Measurements from ENCODE around the gene GSX2.
"Not testable (repeated sequence)": the region's sequence is repeated elsewhere in the genome, so short reads cannot be mapped to it uniquely, and the experiment has no call there.

The GSX2 gene

DNA sequence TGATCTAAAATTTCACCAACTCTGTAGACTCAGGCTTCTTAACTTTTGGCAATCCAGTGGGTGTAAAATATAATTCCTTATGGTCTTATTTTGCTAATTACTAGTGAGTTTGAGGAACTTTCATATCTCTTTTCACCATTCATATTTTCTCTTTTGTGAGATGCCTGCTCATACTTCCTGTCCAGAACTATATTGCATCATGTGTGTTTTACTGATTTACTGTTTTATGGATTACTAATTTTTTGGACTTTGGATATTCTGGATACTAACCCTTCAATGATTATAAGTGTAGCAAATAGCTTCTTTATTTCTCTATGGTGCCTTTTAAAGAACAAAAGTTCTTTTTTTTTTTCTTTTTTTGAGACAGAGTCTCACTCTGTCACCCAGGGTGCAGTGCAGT, 20.6 kb downstream of the GSX2 start:
- intact Hi-C loops (cut with DNase I; ENCODE audit: low total_unique reads), result no loop called here
- H3K27me3 ChIP-seq, result peaks cover 0 to 2% of the 10 kb centered on the region in 2 donors
- H3K36me3 ChIP-seq, result no peaks in the 10 kb centered on the region
- no peak overlapping the region for H3K4me3 ChIP-seq
- TF ChIP-seq, protein P1, sequence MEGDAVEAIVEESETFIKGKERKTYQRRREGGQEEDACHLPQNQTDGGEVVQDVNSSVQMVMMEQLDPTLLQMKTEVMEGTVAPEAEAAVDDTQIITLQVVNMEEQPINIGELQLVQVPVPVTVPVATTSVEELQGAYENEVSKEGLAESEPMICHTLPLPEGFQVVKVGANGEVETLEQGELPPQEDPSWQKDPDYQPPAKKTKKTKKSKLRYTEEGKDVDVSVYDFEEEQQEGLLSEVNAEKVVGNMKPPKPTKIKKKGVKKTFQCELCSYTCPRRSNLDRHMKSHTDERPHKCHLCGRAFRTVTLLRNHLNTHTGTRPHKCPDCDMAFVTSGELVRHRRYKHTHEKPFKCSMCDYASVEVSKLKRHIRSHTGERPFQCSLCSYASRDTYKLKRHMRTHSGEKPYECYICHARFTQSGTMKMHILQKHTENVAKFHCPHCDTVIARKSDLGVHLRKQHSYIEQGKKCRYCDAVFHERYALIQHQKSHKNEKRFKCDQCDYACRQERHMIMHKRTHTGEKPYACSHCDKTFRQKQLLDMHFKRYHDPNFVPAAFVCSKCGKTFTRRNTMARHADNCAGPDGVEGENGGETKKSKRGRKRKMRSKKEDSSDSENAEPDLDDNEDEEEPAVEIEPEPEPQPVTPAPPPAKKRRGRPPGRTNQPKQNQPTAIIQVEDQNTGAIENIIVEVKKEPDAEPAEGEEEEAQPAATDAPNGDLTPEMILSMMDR (IDR thresholded peaks at IDR 0.05), result no peak
- H3K4me1 ChIP-seq, result no peaks in the 10 kb centered on the region
- DNase-seq, result no peak
- H3K9me3 ChIP-seq, result no peaks in the 10 kb centered on the region
- no peak overlapping the region for H3K27ac ChIP-seq

DNA sequence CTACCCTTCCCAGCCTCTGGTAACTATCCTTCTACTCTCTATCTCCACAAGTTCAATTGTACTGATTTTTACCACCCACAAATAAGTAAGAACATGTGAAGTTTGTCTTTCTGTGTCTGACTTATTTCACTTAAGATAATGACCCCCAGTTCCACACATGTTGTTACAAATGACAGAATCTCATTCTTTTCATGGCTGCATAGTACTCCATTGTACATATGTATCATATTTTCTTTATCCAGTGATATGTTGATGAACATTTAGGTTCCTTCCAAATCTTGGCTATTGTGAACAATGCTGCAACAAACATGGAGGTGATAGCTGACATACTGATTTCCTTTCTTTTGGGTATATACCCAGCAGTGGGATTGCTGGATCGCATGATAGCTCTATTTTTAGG, 27.7 kb downstream of the GSX2 start:
- intact Hi-C loops (cut with DNase I; ENCODE audit: low total_unique reads), result no loop called here
- Histone ChIP-seq H3K9me3 (peaks cover 0 to 15% (median 0%) of the 10 kb centered on the region in 3 donors), H3K27ac (no peak overlapping the region), H3K36me3 (no peaks in the 10 kb centered on the region), H3K4me1 (no peaks in the 10 kb centered on the region), H3K4me3 (no peak overlapping the region), H3K27me3 (peaks cover 0 to 2% of the 10 kb centered on the region in 2 donors)
- no peak for DNase-seq
- TF ChIP-seq, protein P1 (IDR thresholded peaks at IDR 0.05), result no peak

DNA sequence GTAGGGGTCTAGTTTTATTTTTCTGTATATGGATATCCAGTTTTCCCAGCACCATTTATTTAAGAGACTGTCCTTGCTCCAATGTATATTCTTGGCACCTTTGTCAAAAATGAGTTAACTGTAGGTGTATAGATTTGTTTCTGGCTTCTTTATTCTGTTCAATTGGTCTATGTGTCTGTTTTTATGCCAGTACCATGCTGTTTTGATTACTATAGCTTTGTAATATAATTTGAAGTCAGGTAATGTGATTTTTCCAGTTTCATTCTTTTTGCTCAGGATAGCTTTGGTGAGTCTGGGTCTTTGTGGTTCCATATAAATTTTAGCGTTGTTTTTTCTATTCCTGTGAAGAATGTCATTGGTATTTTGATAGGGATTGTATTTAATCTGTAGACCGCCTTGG, 28.7 kb downstream of the GSX2 start:
- H3K4me3 ChIP-seq; H3K27ac ChIP-seq; DNase-seq; intact Hi-C loops (cut with DNase I; ENCODE audit: low total_unique reads); H3K27me3 ChIP-seq; H3K4me1 ChIP-seq; H3K36me3 ChIP-seq: not testable (repeated sequence)
- peaks cover 0 to 15% (median 0%) of the 10 kb centered on the region in 3 donors for H3K9me3 ChIP-seq

DNA sequence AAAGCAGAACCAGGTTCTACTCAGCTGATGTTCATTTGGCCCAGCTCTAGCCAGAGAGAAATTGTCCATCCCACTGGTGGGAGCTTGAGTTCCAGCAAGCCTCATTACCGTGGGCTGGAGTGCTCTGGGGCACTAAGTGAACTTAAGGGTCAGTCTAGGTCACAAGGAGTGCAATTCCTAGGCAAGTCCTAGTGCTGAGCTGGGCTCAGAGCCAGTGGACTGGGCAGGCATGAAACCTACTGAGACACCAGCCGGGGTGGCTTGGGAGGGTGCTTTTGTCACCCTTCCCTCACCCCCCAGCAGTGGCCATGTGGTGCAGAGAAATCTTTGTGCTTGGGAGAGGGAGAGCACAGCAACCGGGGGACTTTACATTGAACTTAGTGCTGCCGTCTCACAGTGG, 39.4 kb downstream of the GSX2 start:
- intact Hi-C loops (cut with DNase I; ENCODE audit: low total_unique reads), result no loop called here
- no peak for DNase-seq
- H3K4me1 ChIP-seq, result no peaks in the 10 kb centered on the region
- no peaks in the 10 kb centered on the region for H3K36me3 ChIP-seq
- TF ChIP-seq, protein P1 (IDR thresholded peaks at IDR 0.05), result no peak
- H3K4me3 ChIP-seq, result no peak overlapping the region
- no peaks in the 10 kb centered on the region for H3K27me3 ChIP-seq
- no peak overlapping the region for H3K27ac ChIP-seq
- no peaks in the 10 kb centered on the region for H3K9me3 ChIP-seq

DNA sequence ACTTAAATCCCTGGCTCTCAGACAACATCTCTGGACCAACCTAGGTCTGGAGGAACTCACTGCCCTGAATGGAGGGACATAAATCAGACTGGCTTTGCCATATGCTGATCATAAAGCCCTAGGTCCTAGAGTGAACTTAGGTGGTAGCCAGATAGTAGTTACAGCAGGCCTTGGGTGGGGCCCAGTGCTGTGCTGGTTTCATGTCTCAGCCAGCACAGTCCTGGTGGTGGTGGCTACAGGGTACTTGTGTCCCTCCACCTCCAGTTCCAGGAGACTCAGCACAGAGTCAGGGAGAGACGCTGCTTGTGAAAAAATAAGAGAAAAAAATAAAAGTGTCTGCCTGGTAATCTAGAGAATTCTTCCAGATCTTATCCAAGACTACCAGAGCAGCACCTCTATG, 40.3 kb downstream of the GSX2 start:
- no peaks in the 10 kb centered on the region for H3K36me3 ChIP-seq
- no peaks in the 10 kb centered on the region for H3K27me3 ChIP-seq
- DNase-seq, result no peak
- intact Hi-C loops (cut with DNase I; ENCODE audit: low total_unique reads), result no loop called here
- H3K9me3 ChIP-seq, result no peaks in the 10 kb centered on the region
- no peak overlapping the region for H3K27ac ChIP-seq
- no peaks in the 10 kb centered on the region for H3K4me1 ChIP-seq
- TF ChIP-seq, protein P1 (IDR thresholded peaks at IDR 0.05), result no peak
- no peak overlapping the region for H3K4me3 ChIP-seq

DNA sequence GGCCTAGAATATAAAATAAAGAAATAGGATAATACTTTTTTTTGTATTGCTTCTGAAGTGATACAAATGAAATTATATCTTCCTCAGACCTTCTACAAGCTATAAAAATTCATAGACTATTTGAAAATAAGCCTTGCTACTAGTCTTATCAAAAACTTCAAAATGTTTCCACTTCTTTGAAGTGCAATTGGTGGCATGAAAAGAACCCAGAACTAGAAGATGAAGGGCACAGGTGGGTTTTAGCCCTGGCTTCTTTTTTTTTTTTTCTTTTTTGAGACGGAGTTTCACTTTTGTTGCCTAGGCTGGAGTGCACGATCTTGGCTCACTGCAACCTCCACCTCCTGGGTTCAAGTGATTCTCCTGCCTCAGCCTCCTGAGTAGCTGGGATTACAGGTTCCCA, 44.2 kb downstream of the GSX2 start:
- no peaks in the 10 kb centered on the region for H3K27me3 ChIP-seq
- no peak for DNase-seq
- no peaks in the 10 kb centered on the region for H3K4me1 ChIP-seq
- intact Hi-C loops (cut with DNase I; ENCODE audit: low total_unique reads), result no loop called here
- no peaks in the 10 kb centered on the region for H3K36me3 ChIP-seq
- TF ChIP-seq, protein P1 (IDR thresholded peaks at IDR 0.05), result no peak
- H3K27ac ChIP-seq, result no peak overlapping the region
- no peak overlapping the region for H3K4me3 ChIP-seq
- no peaks in the 10 kb centered on the region for H3K9me3 ChIP-seq

All from tibial artery (tissue), 4 donors.